GM19099 (cell line): ENCODE data around the gene WTIP.

Source experiments
- POLR2A ChIP-seq: IDR thresholded peaks from 3 replicates; pipeline ENCODE4 v1.6.1; 2011; ENCODE audit warnings: low read depth; ENCODE audit not compliant: insufficient read length; ENCODE audit errors: extremely low read depth

The WTIP gene

GRCh38 chr19:34499155-34499834, 17.7 kb downstream of the WTIP start:
- no peak for TF ChIP-seq POLR2A

DNA sequence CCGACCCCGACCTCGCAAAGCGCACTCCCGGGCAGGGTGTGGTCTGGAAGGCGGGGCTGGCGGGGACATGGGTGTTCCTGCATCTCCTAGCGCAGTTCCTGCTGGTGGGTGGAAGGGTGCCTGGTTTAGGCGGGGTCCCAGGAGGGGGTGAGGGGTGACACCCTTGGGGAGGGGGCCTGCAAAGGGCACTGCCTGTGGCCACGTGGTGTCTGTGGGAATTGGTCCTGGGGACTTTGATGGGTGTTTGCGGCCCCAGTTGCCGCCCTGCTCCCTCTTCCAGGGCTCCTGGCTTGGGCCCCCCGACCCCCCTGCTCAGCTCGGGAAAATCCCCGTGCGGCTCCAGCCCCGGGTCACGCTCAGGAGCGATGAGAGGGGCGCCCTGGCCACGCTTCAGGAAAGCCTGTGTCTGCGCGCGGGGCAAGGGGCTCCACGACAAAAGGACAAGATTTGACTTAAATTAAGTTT, 19.1 kb downstream of the WTIP start:
- no peak for TF ChIP-seq POLR2A

DNA sequence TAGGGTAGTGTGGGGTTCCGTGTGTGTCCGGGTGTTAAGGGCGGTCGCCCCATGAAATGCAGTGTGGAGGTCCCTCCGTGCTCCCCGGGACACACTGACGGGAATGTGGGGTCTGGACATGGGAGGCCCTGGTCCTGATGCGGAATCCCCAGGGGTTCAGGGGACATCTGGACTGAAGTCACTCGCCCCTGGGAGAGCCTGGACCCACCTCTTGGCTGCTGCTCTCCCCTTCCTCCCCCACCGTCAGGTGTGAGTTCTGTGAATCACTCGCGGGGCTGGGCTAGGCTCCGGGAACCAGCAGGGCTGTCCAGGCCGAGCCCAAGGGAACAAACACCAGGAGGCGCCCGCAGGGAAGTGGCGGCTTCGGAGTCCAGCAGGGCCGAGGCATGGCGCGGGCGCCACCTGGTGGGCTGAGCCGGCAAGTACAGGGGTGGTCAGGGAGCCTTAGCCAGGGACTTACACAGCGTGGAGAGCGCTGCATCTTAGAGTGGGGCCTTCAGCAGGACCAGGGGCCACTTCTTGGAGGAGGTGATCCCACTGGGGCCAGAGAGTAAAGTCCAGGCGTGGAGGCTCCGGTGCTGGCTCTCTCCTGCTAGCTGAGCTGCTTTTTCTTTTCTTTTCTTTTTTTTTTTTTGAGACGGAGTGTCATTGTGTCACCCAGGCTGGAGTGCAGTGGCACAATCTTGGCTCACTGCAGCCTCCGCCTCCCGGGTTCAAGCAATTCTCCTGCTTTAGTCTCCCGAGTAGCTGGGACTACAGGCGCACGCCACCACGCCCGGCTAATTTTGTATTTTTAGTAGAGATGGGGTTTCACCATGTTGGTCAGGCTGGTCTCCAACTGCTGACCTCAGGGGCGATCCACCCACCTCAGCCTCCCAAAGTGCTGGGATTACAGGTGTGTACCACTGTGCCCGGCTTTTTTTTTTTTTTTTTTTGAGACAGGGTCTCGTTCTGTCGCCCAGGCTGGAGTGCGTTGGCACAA, 20.1 kb downstream of the WTIP start:
- no peak for TF ChIP-seq POLR2A

GRCh38 chr19:34502582-34503411, 21.2 kb downstream of the WTIP start:
- TF ChIP-seq POLR2A: no peak

GRCh38 chr19:34503531-34504272, 22.1 kb downstream of the WTIP start:
- TF ChIP-seq POLR2A: no peak

DNA sequence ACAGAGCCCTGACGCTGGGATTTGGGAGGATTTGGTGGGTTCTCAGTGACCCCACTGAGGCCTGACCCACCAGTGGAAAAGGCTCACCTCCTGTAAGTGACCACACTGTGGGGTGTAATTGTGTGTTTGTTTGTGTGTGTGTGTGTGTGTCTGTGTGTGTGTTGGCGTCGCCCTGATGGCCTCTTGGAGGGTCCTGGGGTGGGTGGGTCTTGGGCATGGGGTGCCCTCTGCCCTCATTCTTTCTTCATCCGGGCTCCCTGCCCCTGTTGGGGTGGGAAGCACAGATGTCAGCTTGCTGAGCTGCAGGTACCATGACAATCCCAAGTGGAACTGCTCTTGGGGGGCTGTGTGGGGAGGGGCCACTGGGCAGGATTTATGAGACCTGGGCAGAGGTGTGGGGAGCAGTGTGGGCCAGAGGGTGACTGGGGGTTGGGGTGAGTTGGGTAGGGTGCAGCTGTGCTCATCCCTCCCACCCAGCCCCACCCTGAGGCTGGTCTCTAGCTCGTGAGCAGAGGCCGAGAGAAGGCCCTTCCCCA, 22.8 kb downstream of the WTIP start:
- no peak for TF ChIP-seq POLR2A

DNA sequence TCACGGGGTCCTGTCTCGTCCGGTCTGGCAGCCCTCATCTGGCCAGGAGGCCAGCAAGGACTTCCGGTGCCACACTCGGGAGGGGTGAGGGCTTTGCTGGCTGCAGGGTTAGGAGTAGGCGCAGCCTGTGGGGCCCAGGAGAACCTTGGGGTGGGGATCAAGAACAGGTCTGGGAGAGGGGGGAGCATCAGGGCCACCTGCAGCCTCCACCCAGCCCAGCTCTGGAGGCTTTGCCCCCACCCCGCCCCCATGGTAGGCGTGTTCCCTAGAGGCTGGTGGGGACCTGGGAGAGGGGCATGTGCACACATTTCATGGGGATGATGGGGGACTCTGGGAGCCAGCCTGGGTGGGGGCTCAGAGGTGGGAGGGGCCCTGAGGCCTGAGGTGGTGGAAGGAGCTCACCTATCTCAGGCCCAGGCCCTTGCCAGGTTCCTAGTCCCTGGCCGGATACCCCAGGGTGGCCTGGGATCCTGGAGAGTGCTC, 23.3 kb downstream of the WTIP start:
- TF ChIP-seq POLR2A: no peak

- TF ChIP-seq POLR2A: no peak
Measured at GRCh38 chr19:34505321-34506025, 23.9 kb downstream of the WTIP start.

DNA sequence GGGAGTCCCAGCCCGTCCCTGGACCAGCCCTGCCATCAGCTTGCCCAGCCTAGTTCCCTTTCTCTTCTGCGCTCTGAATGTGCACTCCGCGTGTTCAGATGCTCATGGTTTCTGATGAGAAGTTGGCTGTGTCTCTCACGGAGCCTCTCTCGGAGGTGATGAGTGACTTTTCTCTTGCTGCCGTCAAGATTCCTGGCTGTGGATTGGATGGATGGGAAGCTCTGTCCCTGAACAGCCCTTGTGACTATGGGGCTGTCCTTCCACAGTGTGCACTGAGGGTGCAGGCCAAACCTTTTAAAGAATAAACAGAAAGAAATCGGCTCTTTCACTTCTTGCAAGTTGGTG, 24.4 kb downstream of the WTIP start:
- no peak for TF ChIP-seq POLR2A

DNA sequence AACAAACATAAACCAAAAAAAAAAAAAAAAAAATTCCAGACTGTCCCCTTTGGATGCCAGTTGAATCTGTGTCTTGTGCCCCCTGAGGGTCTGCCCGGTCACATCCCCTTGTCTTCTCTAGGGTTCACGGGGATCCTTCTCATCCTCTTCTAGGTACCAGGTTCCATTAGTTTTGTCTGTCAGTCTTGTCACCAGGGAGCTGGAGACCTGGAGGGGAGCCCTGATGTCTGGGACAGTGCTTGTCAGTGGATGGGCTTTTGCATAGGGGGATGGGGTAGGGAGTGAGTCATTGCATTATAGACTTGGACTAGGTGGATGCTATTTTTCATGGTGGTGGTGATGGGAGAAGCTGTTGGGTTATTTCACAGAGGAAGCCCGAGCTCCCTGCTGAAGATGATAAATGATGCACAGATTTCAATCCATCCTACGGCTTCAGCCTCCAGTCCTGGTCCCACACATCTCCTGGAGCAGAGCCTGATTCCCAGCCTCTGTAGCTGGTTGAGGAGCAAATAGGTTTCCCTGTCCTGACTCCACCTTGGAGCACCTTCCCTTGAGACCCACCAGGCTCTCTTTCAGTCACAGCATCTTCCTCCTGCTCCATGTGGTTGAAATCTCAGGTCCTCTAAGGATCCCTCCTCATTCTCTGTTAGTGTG, 26.0 kb downstream of the WTIP start:
- no peak for TF ChIP-seq POLR2A

DNA sequence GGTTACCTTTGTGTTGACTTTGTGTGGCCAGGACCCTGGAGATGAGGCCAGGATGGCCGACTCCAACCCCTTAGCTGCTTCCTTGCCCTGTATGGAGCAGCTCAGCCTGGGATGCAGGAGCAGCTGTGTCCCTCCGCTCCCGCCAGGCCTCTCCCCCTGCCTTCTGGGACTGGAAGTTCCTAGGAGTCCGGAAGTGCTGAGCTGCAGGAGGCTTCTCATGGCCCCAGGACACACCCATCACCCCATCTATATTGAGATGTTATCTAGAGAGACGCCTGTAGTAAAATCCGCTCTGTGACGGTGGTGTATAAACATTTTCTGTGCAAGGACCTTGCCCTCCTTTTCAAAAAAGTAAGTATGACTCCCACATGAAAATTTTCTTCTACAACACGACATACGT, 27.0 kb downstream of the WTIP start:
- no peak for TF ChIP-seq POLR2A

- TF ChIP-seq POLR2A: no peak
Measured at GRCh38 chr19:34512254-34512822, 30.8 kb downstream of the WTIP start.

DNA sequence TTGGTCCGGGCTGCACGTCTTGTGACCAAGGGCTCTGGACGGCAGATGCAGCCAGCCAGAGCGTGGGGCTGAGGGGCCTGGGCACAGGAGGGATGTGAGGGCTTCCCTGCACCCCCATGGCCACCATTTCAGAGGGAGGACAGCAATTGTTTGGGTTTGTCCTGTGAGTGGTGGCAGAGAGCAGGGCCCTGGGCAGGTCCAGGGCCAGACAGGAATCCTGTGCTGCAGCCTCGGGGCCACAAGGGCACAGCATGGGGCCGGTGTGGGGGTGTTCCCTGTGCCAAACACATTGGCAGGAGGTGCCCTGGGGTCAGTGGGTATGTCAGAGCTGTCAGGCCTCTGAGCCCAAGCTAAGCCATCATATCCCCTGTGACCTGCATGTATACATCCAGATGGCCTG, 32.2 kb downstream of the WTIP start:
- TF ChIP-seq POLR2A: no peak

- TF ChIP-seq POLR2A: no peak
Measured at GRCh38 chr19:34519602-34520001, 38.0 kb downstream of the WTIP start.
